GM12878 (cell line): ENCODE data around the gene REPS2. TPM values are rescaled to one million over a fixed set of nuclear protein-coding genes. Genes with fewer than 3 reads are reported as not detected.

Experiments used
- ATAC-seq: fragments of 200-7000 bp; cut with Tn5 transposase; 3 replicates; pipeline ENCODE4 v1.9.1; 2020; ENCODE audit warnings: mild to moderate bottlenecking, moderate library complexity
- BruUV-seq: library from RNA; stranded (reverse); fragments of 400-500 nt; replicated peaks from 2 replicates; lab custom pipeline; 2021; lab: Mats Ljungman, UMichigan
- CTCF ChIA-PET: fragments of 300-600 bp; sonication (Branson Sonifier 250); formaldehyde crosslinking; extraction: SDS; loops from one replicate; lab custom pipeline; 2021; ENCODE audit warnings: inconsistent platforms; lab: Yijun Ruan, JAX
- POLR2A ChIA-PET: fragments of 350-600 bp; formaldehyde crosslinking; extraction: SDS; loops from one replicate; lab custom pipeline; 2021; ENCODE audit warnings: inconsistent platforms; lab: Charles Lee
- RAD21 ChIA-PET: fragments of 300-600 bp; sonication (Branson Sonifier 250); formaldehyde crosslinking; loops from one replicate; lab custom pipeline; 2023; ENCODE audit warnings: antibody characterized with exemption; ENCODE audit not compliant: unreplicated experiment; lab: Charles Lee
- SMC1A ChIA-PET: fragments of 300-600 bp; sonication (Branson Sonifier 250); formaldehyde crosslinking; loops from one replicate; lab custom pipeline; 2023; ENCODE audit not compliant: unreplicated experiment, uncharacterized antibody; lab: Charles Lee
- DNase-seq: peaks from one replicate; pipeline ENCODE4 v3.0.0-alpha.2; 2011; ENCODE audit warnings: low read depth, low spot score
- FAIRE-seq: peaks from 3 replicates; lab custom pipeline; 2011; peaks lifted over from hg19 to GRCh38; lab: Jason Lieb, UNC
- H2AFZ ChIP-seq: 2 replicates; pipeline ENCODE4 v1.6.0; 2011; ENCODE audit warnings: low read depth, low read length, control low read depth; ENCODE audit not compliant: control insufficient read depth
- H3K27ac ChIP-seq: 2 replicates; pipeline ENCODE4 v1.5.1; 2011; ENCODE audit warnings: control low read depth; ENCODE audit not compliant: control insufficient read depth, insufficient read depth
- H3K27me3 ChIP-seq, 2 experiments: replicated peaks in 1 of 2; 2 replicates each; pipeline versions ENCODE4 v1.6.0 to v1.6.1; 2011; ENCODE audit warnings: low read length in 1 of 2; ENCODE audit not compliant: control insufficient read depth in 2 of 2, insufficient read depth in 2 of 2
- H3K36me3 ChIP-seq, 2 experiments: 2 replicates each; pipeline ENCODE4 v1.5.1; 2011; ENCODE audit warnings: low read length in 1 of 2; ENCODE audit not compliant: control insufficient read depth in 2 of 2, insufficient read depth in 2 of 2
- H3K4me1 ChIP-seq: 2 replicates; pipeline ENCODE4 v1.6.1; 2011; ENCODE audit warnings: mild to moderate bottlenecking, low read length, moderate library complexity, mixed read lengths; ENCODE audit not compliant: control insufficient read depth, insufficient read depth
- H3K4me2 ChIP-seq: 2 replicates; pipeline ENCODE4 v1.6.0; 2011; ENCODE audit warnings: control low read depth; ENCODE audit not compliant: control insufficient read depth, insufficient read depth
- H3K4me3 ChIP-seq: fragments of 200-600 bp; sonication (generic); 2 replicates; pipeline ENCODE4 v1.5.1; 2016
- H3K79me2 ChIP-seq: 2 replicates; pipeline ENCODE4 v1.6.0; 2011; ENCODE audit warnings: low read length; ENCODE audit not compliant: control insufficient read depth, insufficient read depth
- H3K9ac ChIP-seq: 2 replicates; pipeline ENCODE4 v1.8.0; 2011; ENCODE audit warnings: low read length, control low read depth, mixed read lengths; ENCODE audit not compliant: control insufficient read depth, insufficient read depth
- H3K9me3 ChIP-seq: replicated peaks from 3 replicates; pipeline ENCODE4 v1.5.1; 2011; ENCODE audit warnings: mild to moderate bottlenecking, low read length; ENCODE audit not compliant: control insufficient read depth, insufficient read depth
- H4K20me1 ChIP-seq: 2 replicates; pipeline ENCODE4 v1.6.0; 2011; ENCODE audit not compliant: control insufficient read depth, insufficient read depth
- ATF7 ChIP-seq: fragments of 450-650 bp; IDR thresholded peaks from 2 replicates; pipeline ENCODE4 v1.6.1; 2016; ENCODE audit warnings: low read depth, mild to moderate bottlenecking
- BHLHE40 ChIP-seq, 2 experiments: fragments of 450-650 bp in 1 of 2; IDR thresholded peaks; 2 replicates each; pipeline ENCODE4 v1.6.1; 2011 to 2017; ENCODE audit warnings: low read depth in 2 of 2, borderline replicate concordance in 1 of 2, improper control_type of control experiment in 1 of 2, low read length in 1 of 2, mild to moderate bottlenecking in 1 of 2
- FOXK2 ChIP-seq: fragments of 450-650 bp; IDR thresholded peaks from 2 replicates; pipeline ENCODE4 v1.6.1; 2017; ENCODE audit warnings: mild to moderate bottlenecking, moderate library complexity
- FOXM1 ChIP-seq: IDR thresholded peaks from 2 replicates; pipeline ENCODE4 v1.6.1; 2012; ENCODE audit warnings: low read depth, mild to moderate bottlenecking, inconsistent platforms, low read length, moderate library complexity
- IKZF1 ChIP-seq: fragments of 450-650 bp; conservative IDR thresholded peaks from 2 replicates; pipeline ENCODE4 v1.6.1; 2017; ENCODE audit warnings: antibody characterized with exemption, mild to moderate bottlenecking
- MTA2 ChIP-seq: fragments of 450-650 bp; IDR thresholded peaks from 2 replicates; pipeline ENCODE4 v1.6.1; 2016; ENCODE audit warnings: low read depth, mild to moderate bottlenecking, moderate library complexity
- POU2F2 ChIP-seq: IDR thresholded peaks from 3 replicates; pipeline ENCODE4 v1.6.1; 2011; ENCODE audit warnings: low read depth, mild to moderate bottlenecking, low read length, borderline replicate concordance
- RUNX3 ChIP-seq: IDR thresholded peaks from 2 replicates; pipeline ENCODE4 v1.6.1; 2012; ENCODE audit warnings: low read length, inconsistent platforms
- TCF7 ChIP-seq: IDR thresholded peaks from 2 replicates; pipeline ENCODE4 v1.6.1; 2014; ENCODE audit warnings: antibody characterized with exemption, borderline replicate concordance
- ZBED1 ChIP-seq: IDR thresholded peaks from 2 replicates; pipeline ENCODE4 v1.6.1; 2016; ENCODE audit warnings: borderline replicate concordance
- WGBS: methylation state at CpG from one replicate; pipeline ENCODE4 v1.1.6; 2016; ENCODE audit warnings: low lambda C conversion rate; ENCODE audit not compliant: insufficient replicate concordance, insufficient coverage; ENCODE audit errors: missing lambda C conversion rate; 5-methylcytosine and 5-hydroxymethylcytosine counted together
- in situ Hi-C: fragments of 300-500 bp; cut with MboI; formaldehyde crosslinking; loops from 9 replicates; pipeline ENCODE4 v1.14.3; 2018; ENCODE audit warnings: mixed read lengths
- intact Hi-C: fragments of 100-400 bp; cut with micrococcal nuclease; formaldehyde crosslinking; loops from one replicate; pipeline ENCODE4 v1.14.2; 2022; ENCODE audit not compliant: unreplicated experiment
- polyA plus RNA-seq, 11 experiments: library from polyadenylated mRNA; depleted of rRNA in 4 of 11; unstranded in 6 of 11; stranded (reverse) in 5 of 11; fragments of >200 nt; fragmentation: Nextera tagmentation in 4 of 11; fragmentation: Illumina TruSeq in 1 of 11; extraction: Ambion mirVana in 4 of 11; extraction: Trizol in 1 of 11; gene quantifications; 1 replicate in 1 of 11; 2 replicates in 10 of 11; pipeline versions ENCODE4 v1.2.1 to v1.2.3, GENCODE V29; 2011 to 2016; ENCODE audit warnings: inconsistent platforms in 2 of 11, missing spikeins in 2 of 11, low read depth in 1 of 11
- total RNA-seq, 4 experiments: library from RNA; depleted of rRNA in 3 of 4; stranded (reverse); fragments of >200 nt in 3 of 4; fragmentation: Illumina TruSeq in 1 of 4; extraction: Trizol in 1 of 4; gene quantifications; 2 replicates each; pipeline versions ENCODE4 v1.2.1 to v1.2.3, GENCODE V29; 2013 to 2021
- TF ChIP-seq, protein P1 (sequence below): fragments of 450-650 bp; IDR thresholded peaks from 2 replicates; pipeline ENCODE4 v1.6.1; 2016; ENCODE audit warnings: mild to moderate bottlenecking
- TF ChIP-seq, protein P2 (sequence below): fragments of 450-650 bp; IDR thresholded peaks from 2 replicates; pipeline ENCODE4 v1.6.1; 2018; ENCODE audit warnings: mild to moderate bottlenecking, low read depth, moderate library complexity; ENCODE audit not compliant: partially characterized antibody

Gene REPS2
- total and polyA plus RNA-seq, 10 of the 15 experiments (the other 5 are each of a cell fraction or from before 2014, with no cell fraction given) = 2.1 to 6.8 (median 3.9) TPM

DNA sequence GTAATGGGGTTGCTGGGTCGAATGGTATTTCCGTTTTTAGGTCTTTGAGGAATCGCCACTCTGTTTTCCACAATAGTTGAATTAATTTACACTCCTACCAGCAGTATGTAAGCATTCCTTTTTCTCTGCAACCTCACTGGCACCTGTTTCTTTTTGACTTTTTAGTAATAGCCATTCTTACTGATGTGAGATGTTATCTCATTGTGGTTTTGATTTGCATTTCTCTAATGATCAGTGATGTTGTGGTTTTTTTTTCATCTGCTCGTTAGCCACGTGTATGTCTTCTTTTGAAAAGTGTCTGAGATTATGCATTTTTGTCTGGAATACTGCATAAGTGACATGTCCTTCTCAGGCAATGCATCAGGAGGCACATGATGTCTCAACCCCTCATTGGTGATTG lies 28.8 kb downstream of the REPS2 start:
- in situ Hi-C loops (no loop called here), intact Hi-C loops (no loop called here)
- SMC1A ChIA-PET = no interaction called here
- peak; percentile 67; the same call in 1 of the 3 replicates for TF ChIP-seq POU2F2
- 0 out of 2 replicates have a peak, but pooled peaks have one; percentile 24 for TF ChIP-seq IKZF1
- TF ChIP-seq ATF7 = peak; percentile 46; the same call in 1 of the 2 replicates
- peak; percentile 74 for TF ChIP-seq RUNX3
- TF ChIP-seq TCF7 = no peak
- peak in 1 of 2 experiments; percentile 54; a peak in 2 of 4 replicates for TF ChIP-seq BHLHE40 (IDR thresholded peaks at IDR 0.05; ENCODE audit: borderline replicate concordance in 1 of 2, low read depth in 2 of 2, low read length in 1 of 2)
- peak; percentile 56 for TF ChIP-seq MTA2
- TF ChIP-seq ZBED1 = no peak
- H3K79me2 ChIP-seq = no peaks in the 10 kb centered on the region
- H2AFZ ChIP-seq = no peak overlapping the region
- no TSS peak for BruUV-seq
- no peak overlapping the region for H3K4me2 ChIP-seq
- FAIRE-seq (peak; percentile 49), DNase-seq (no peak), ATAC-seq (peak; percentile 64)
- H3K4me1 ChIP-seq = no peaks in the 10 kb centered on the region
- H4K20me1 ChIP-seq = no peaks in the 10 kb centered on the region
- no peaks in the 10 kb centered on the region for H3K36me3 ChIP-seq
- H3K27me3 ChIP-seq = no peaks in the 10 kb centered on the region
- H3K9ac ChIP-seq = no peak overlapping the region
- no peak overlapping the region for H3K27ac ChIP-seq
- H3K4me3 ChIP-seq = no peak overlapping the region
- POLR2A ChIA-PET = no interaction called here
- CTCF ChIA-PET = no interaction called here
- 4% methylated on average over 5 of the region's 5 CpGs for WGBS
- H3K9me3 ChIP-seq = no peaks in the 10 kb centered on the region; the same call in 2 of the 3 replicates
- RAD21 ChIA-PET = no interaction called here

DNA sequence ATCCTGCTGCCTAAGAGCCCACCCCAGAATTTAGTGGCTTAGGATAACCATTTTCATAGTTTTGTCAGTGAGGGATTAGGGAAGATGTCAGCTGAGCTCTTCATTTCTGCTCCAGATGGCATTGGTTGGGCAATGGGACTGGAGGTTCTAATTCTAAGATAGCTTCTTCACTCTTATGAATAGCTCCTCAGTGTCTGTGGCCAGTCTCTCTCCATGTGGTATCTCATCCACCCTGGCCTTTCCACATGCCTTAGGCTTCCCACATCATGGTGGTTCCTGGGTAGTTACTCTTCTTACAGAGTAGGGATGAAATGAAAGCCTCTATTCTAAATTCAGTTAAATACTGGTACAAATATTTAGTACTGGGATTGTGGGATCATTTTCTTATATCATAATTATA lies 31.3 kb downstream of the REPS2 start:
- RAD21 ChIA-PET = interaction anchor here (0.7 kb wide), 1 partner anchor 372 kb away, joined by 4 read pairs; no protein-coding TSS in a partner anchor
- no TSS peak for BruUV-seq
- DNase-seq (no peak), ATAC-seq (no peak), FAIRE-seq (no peak)
- Histone ChIP-seq H3K4me3 (no peak overlapping the region), H3K4me1 (no peaks in the 10 kb centered on the region), H3K4me2 (no peak overlapping the region), H2AFZ (no peak overlapping the region), H3K27me3 (no peaks in the 10 kb centered on the region), H3K27ac (no peak overlapping the region), H3K9me3 (no peaks in the 10 kb centered on the region), H3K9ac (no peak overlapping the region), H4K20me1 (no peaks in the 10 kb centered on the region; the same call in 1 of the 2 replicates), H3K79me2 (no peaks in the 10 kb centered on the region), H3K36me3 (no peaks in the 10 kb centered on the region)
- CTCF ChIA-PET = interaction anchor here (0.7 to 1.1 kb wide), 3 partner anchors 12 to 69 kb away, joined by 3 to 5 read pairs (median 3); no protein-coding TSS in a partner anchor
- SMC1A ChIA-PET = interaction anchor here (0.6 to 1.1 kb wide), 3 partner anchors 56 to 92 kb away, joined by 3 to 4 read pairs (median 3); no protein-coding TSS in a partner anchor
- POLR2A ChIA-PET = no interaction called here
- TF ChIP-seq FOXM1 (no peak), FOXK2 (no peak)
- TF ChIP-seq, protein P1, sequence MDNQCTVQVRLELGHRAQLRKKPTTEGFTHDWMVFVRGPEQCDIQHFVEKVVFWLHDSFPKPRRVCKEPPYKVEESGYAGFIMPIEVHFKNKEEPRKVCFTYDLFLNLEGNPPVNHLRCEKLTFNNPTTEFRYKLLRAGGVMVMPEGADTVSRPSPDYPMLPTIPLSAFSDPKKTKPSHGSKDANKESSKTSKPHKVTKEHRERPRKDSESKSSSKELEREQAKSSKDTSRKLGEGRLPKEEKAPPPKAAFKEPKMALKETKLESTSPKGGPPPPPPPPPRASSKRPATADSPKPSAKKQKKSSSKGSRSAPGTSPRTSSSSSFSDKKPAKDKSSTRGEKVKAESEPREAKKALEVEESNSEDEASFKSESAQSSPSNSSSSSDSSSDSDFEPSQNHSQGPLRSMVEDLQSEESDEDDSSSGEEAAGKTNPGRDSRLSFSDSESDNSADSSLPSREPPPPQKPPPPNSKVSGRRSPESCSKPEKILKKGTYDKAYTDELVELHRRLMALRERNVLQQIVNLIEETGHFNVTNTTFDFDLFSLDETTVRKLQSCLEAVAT = no peak
- TF ChIP-seq, protein P2, sequence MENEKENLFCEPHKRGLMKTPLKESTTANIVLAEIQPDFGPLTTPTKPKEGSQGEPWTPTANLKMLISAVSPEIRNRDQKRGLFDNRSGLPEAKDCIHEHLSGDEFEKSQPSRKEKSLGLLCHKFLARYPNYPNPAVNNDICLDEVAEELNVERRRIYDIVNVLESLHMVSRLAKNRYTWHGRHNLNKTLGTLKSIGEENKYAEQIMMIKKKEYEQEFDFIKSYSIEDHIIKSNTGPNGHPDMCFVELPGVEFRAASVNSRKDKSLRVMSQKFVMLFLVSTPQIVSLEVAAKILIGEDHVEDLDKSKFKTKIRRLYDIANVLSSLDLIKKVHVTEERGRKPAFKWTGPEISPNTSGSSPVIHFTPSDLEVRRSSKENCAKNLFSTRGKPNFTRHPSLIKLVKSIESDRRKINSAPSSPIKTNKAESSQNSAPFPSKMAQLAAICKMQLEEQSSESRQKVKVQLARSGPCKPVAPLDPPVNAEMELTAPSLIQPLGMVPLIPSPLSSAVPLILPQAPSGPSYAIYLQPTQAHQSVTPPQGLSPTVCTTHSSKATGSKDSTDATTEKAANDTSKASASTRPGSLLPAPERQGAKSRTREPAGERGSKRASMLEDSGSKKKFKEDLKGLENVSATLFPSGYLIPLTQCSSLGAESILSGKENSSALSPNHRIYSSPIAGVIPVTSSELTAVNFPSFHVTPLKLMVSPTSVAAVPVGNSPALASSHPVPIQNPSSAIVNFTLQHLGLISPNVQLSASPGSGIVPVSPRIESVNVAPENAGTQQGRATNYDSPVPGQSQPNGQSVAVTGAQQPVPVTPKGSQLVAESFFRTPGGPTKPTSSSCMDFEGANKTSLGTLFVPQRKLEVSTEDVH = no peak
- in situ Hi-C loops = no loop called here
- intact Hi-C loops = no loop called here
